SK-N-SH (cell line): Measurements from ENCODE around the gene RAB11FIP5. TPM values are rescaled to one million over a fixed set of nuclear protein-coding genes. Genes with fewer than 3 reads are reported as not detected.

Experiments used
- CTCF ChIA-PET: fragments of 300-600, 350-600 bp; formaldehyde crosslinking; extraction: SDS; loops from one replicate; lab custom pipeline; 2021; lab: Yijun Ruan, JAX
- POLR2A ChIA-PET: fragments of 350-600 bp; sonication (Branson Sonifier 250); formaldehyde crosslinking; extraction: SDS; loops from one replicate; lab custom pipeline; 2020; ENCODE audit warnings: antibody characterized with exemption, inconsistent platforms; lab: Yijun Ruan, JAX
- DNase-seq: peaks from one replicate; pipeline ENCODE4 v3.0.0; 2012
- H2AFZ ChIP-seq: fragments of 200-600 bp; sonication (generic); 2 replicates; pipeline ENCODE4 v1.8.1; 2016; ENCODE audit warnings: antibody characterized with exemption, mild to moderate bottlenecking, low read depth
- H3F3A ChIP-seq: fragments of 200-600 bp; sonication (generic); replicated peaks from 2 replicates; pipeline ENCODE3; 2016; ENCODE audit warnings: antibody characterized with exemption, mild to moderate bottlenecking; ENCODE audit not compliant: insufficient read depth
- H3K27ac ChIP-seq, 2 experiments: fragments of 200-500 bp in 1 of 2; fragments of 200-600 bp in 1 of 2; sonication (Bioruptor generic) in 1 of 2; sonication (generic), shearing (Covaris generic) in 1 of 2; 2 replicates each; pipeline versions ENCODE4 v1.5.1 to v1.6.1; 2014 to 2016; ENCODE audit warnings: low read depth in 2 of 2, inconsistent platforms in 1 of 2, low read length in 1 of 2, mild to moderate bottlenecking in 1 of 2, mixed read lengths in 1 of 2
- H3K27me3 ChIP-seq: fragments of 200-600 bp; sonication (generic), shearing (Covaris generic); 2 replicates; pipeline ENCODE4 v1.6.1; 2016; ENCODE audit warnings: mixed run types; ENCODE audit not compliant: insufficient read depth
- H3K36me3 ChIP-seq, 2 experiments: fragments of 200-500 bp in 1 of 2; fragments of 200-600 bp in 1 of 2; sonication (Bioruptor generic) in 1 of 2; sonication (generic) in 1 of 2; replicated peaks in 1 of 2; 2 replicates each; pipeline versions ENCODE3 to v1.5.1; 2014 to 2016; ENCODE audit warnings: low read length in 1 of 2, mild to moderate bottlenecking in 1 of 2; ENCODE audit not compliant: insufficient read depth in 2 of 2, control insufficient read depth in 1 of 2
- H3K4me1 ChIP-seq, 2 experiments: fragments of 200-500 bp in 1 of 2; fragments of 200-600 bp in 1 of 2; sonication (Bioruptor generic) in 1 of 2; sonication (generic), shearing (Covaris generic) in 1 of 2; 2 replicates each; pipeline versions ENCODE4 v1.5.1 to v1.6.1; 2014 to 2016; ENCODE audit warnings: low read depth in 1 of 2, low read length in 1 of 2, mixed run types in 1 of 2; ENCODE audit not compliant: insufficient read depth in 2 of 2, control insufficient read depth in 1 of 2
- H3K4me2 ChIP-seq: fragments of 200-600 bp; sonication (generic), shearing (Covaris generic); 2 replicates; pipeline ENCODE4 v1.6.1; 2017; ENCODE audit warnings: mixed run types
- H3K4me3 ChIP-seq, 2 experiments: fragments of 200-500 bp in 1 of 2; fragments of 200-600 bp in 1 of 2; sonication (Bioruptor generic) in 1 of 2; sonication (generic), shearing (Covaris generic) in 1 of 2; 2 replicates each; pipeline versions ENCODE4 v1.5.1 to v1.8.1; 2014 to 2016; ENCODE audit warnings: low read depth in 2 of 2, inconsistent platforms in 1 of 2, low read length in 1 of 2, mild to moderate bottlenecking in 1 of 2, mixed read lengths in 1 of 2, moderate library complexity in 1 of 2
- H3K79me2 ChIP-seq: fragments of 200-600 bp; sonication (generic); 2 replicates; pipeline ENCODE4 v1.8.1; 2017; ENCODE audit warnings: mild to moderate bottlenecking; ENCODE audit not compliant: insufficient read depth
- H3K9ac ChIP-seq: fragments of 200-600 bp; sonication (generic); 2 replicates; pipeline ENCODE4 v1.6.1; 2017; ENCODE audit warnings: mixed run types
- H3K9me2 ChIP-seq: fragments of 200-600 bp; sonication (generic); 2 replicates; pipeline ENCODE4 v1.6.1; 2017; ENCODE audit warnings: mixed run types
- H3K9me3 ChIP-seq: fragments of 200-600 bp; sonication (generic); 2 replicates; pipeline ENCODE4 v1.6.1; 2017; ENCODE audit warnings: mixed run types, mild to moderate bottlenecking, moderate library complexity
- H4K20me1 ChIP-seq: fragments of 200-600 bp; sonication (generic); 2 replicates; pipeline ENCODE4 v1.6.1; 2017; ENCODE audit warnings: mild to moderate bottlenecking, mixed run types; ENCODE audit not compliant: insufficient read depth
- CHD2 ChIP-seq: fragments of 150-350 bp; IDR thresholded peaks from 2 replicates; pipeline ENCODE4 v1.6.1; 2018; ENCODE audit warnings: low read length; ENCODE audit not compliant: partially characterized antibody
- EZH2phosphoT487 ChIP-seq: fragments of 200-600 bp; sonication (generic); IDR thresholded peaks from 2 replicates; pipeline ENCODE4 v1.6.1; 2017; ENCODE audit warnings: low read depth, mixed run types, mild to moderate bottlenecking, antibody characterized with exemption, moderate library complexity, borderline replicate concordance
- FOSL2 ChIP-seq: IDR thresholded peaks from 2 replicates; pipeline ENCODE4 v1.4.0; 2012; ENCODE audit warnings: low read depth, mild to moderate bottlenecking, moderate library complexity, borderline replicate concordance
- GABPA ChIP-seq: IDR thresholded peaks from 2 replicates; pipeline ENCODE4 v1.4.0; 2012; ENCODE audit warnings: low read depth, mild to moderate bottlenecking
- MXI1 ChIP-seq: IDR thresholded peaks from 2 replicates; pipeline ENCODE4 v1.6.1; 2012; ENCODE audit warnings: mild to moderate bottlenecking, low read depth, low read length, improper control_type of control experiment
- NRF1 ChIP-seq: IDR thresholded peaks from 2 replicates; pipeline ENCODE4 v1.6.1; 2012; ENCODE audit warnings: low read depth, mild to moderate bottlenecking, low read length
- PBX3 ChIP-seq: IDR thresholded peaks from 2 replicates; pipeline ENCODE4; 2012
- REST ChIP-seq: IDR thresholded peaks from 2 replicates; pipeline ENCODE4 v1.6.1; 2012; ENCODE audit warnings: mild to moderate bottlenecking, low read depth, low read length, moderate library complexity
- RFX5 ChIP-seq: IDR thresholded peaks from 2 replicates; pipeline ENCODE4 v1.6.1; 2012; ENCODE audit warnings: mild to moderate bottlenecking, improper control_type of control experiment, low read length
- TAF1 ChIP-seq: IDR thresholded peaks from 2 replicates; pipeline ENCODE4 v1.6.1; 2012; ENCODE audit warnings: low read depth, mild to moderate bottlenecking, low read length, moderate library complexity, borderline replicate concordance
- TEAD4 ChIP-seq: IDR thresholded peaks from 2 replicates; pipeline ENCODE4 v1.4.0; 2012; ENCODE audit warnings: mild to moderate bottlenecking, borderline replicate concordance; ENCODE audit not compliant: insufficient read depth
- USF2 ChIP-seq: fragments of 150-350 bp; IDR thresholded peaks from 2 replicates; pipeline ENCODE4 v1.6.1; 2017; ENCODE audit warnings: antibody characterized with exemption, low read length, low read depth, borderline replicate concordance
- ZBTB33 ChIP-seq: IDR thresholded peaks from 2 replicates; pipeline ENCODE4 v1.4.0; 2012; ENCODE audit warnings: low read depth, borderline replicate concordance
- WGBS: methylation state at CpG from one replicate; pipeline ENCODE4 v1.1.6; 2017; ENCODE audit warnings: low lambda C conversion rate; 5-methylcytosine and 5-hydroxymethylcytosine counted together
- polyA plus RNA-seq, 3 experiments: library from polyadenylated mRNA; depleted of rRNA; stranded (reverse); fragments of >200 nt; gene quantifications; 2 replicates each; pipeline ENCODE4 v1.2.3, GENCODE V29; 2012

RAB11FIP5 gene
- polyA plus RNA-seq, 1 of the 3 experiments (the other 2 are of a cell fraction), result 17.1 TPM

GRCh38 chr2:73063909-73064875 lies 48.6 kb downstream of the RAB11FIP5 start (continued):
- no peak for TF ChIP-seq ZBTB33
- TF ChIP-seq, all 33 proteins: peak for 10

- no peak for DNase-seq
- POLR2A ChIA-PET, result no interaction called here
Measured at GRCh38 chr2:73063472-73063871, 49.3 kb downstream of the RAB11FIP5 start.

More at GRCh38 chr2:73063472-73063871, 49.3 kb downstream of the RAB11FIP5 start:
- Histone ChIP-seq H3K27ac (peak overlapping the region; percentile 54 to 83; a peak in 3 of 4 replicates), H3K4me3 (no peak overlapping the region), H3K79me2 (peaks cover 82% of the 10 kb centered on the region), H3K4me2 (peak overlapping the region; percentile 66), H3K36me3 (no peaks in the 10 kb centered on the region), H3F3A (peaks cover 13% of the 10 kb centered on the region), H3K9me3 (no peaks in the 10 kb centered on the region), H4K20me1 (no peaks in the 10 kb centered on the region), H3K9me2 (no peaks in the 10 kb centered on the region), H2AFZ (peak overlapping the region; percentile 11; the same call in 1 of the 2 replicates), H3K4me1 (peaks cover 4 to 22% of the 10 kb centered on the region in 2 experiments; a peak in 3 of 4 replicates), H3K27me3 (no peaks in the 10 kb centered on the region), H3K9ac (peak overlapping the region; percentile 26; the same call in 1 of the 2 replicates)
- 69% methylated on average over 4 of the region's 4 CpGs for WGBS
- TF ChIP-seq REST, result no peak
- TF ChIP-seq NRF1, result no peak
- no peak for TF ChIP-seq USF2
- TF ChIP-seq ZBTB33, result no peak
- TF ChIP-seq GABPA, result no peak
- TF ChIP-seq FOSL2, result no peak
- TF ChIP-seq PBX3, result no peak
- no peak for TF ChIP-seq TEAD4
- no peak for TF ChIP-seq TAF1
- no peak for TF ChIP-seq MXI1
- no peak for TF ChIP-seq EZH2phosphoT487
- no peak for TF ChIP-seq RFX5
- no peak for TF ChIP-seq CHD2
- CTCF ChIA-PET, result interaction anchor here (1.0 to 3.4 kb wide), 6 partner anchors 22 to 170 kb away, joined by 3 to 15 read pairs (median 5); no protein-coding TSS in a partner anchor
